Activated B cell treated with CpG ODN at 0.5 μM for 24 hours (primary cell): Measurements from ENCODE around the gene PGGT1B. TPM values are rescaled to one million over a fixed set of nuclear protein-coding genes. Genes with fewer than 3 reads are reported as not detected.
A peak's percentile ranks its signal among the peaks of the same experiment; 100 is the strongest.

Experiments
- ATAC-seq: fragments of 200-7000 bp; cut with Tn5 transposase; one replicate; pipeline ENCODE4 v1.10.0; 2021; ENCODE audit warnings: low read depth, mild to moderate bottlenecking, moderate library complexity
- CTCF ChIA-PET: fragments of 350-600 bp; sonication (Branson Sonifier 250); formaldehyde crosslinking; loops from one replicate; lab custom pipeline; 2021; ENCODE audit warnings: antibody characterized with exemption; lab: Charles Lee
- POLR2A ChIA-PET: fragments of 350-600 bp; sonication (Branson Sonifier 250); formaldehyde crosslinking; loops from one replicate; lab custom pipeline; 2021; ENCODE audit warnings: antibody characterized with exemption; lab: Charles Lee
- DNase-seq: peaks from one replicate; pipeline ENCODE4 v3.0.0; 2022
- H3K27ac Mint-ChIP-seq: one replicate; pipeline ENCODE4 v1.8.0; 2020; ENCODE audit warnings: mixed read lengths
- H3K27me3 Mint-ChIP-seq: one replicate; pipeline ENCODE4 v1.8.0; 2021; ENCODE audit warnings: mixed read lengths
- H3K36me3 Mint-ChIP-seq: one replicate; pipeline ENCODE4 v1.8.0; 2021; ENCODE audit warnings: low read depth, mixed read lengths
- H3K4me1 Mint-ChIP-seq: one replicate; pipeline ENCODE4 v1.8.0; 2021; ENCODE audit warnings: mixed read lengths
- H3K4me3 Mint-ChIP-seq: one replicate; pipeline ENCODE4 v1.8.0; 2020; ENCODE audit warnings: mild to moderate bottlenecking, mixed read lengths
- H3K9me3 Mint-ChIP-seq: one replicate; pipeline ENCODE4 v1.8.0; 2020; ENCODE audit warnings: mixed read lengths
- intact Hi-C: fragments of 100-400 bp; cut with micrococcal nuclease; formaldehyde crosslinking; loops from one replicate; pipeline ENCODE4 v1.15.1; 2024
- total RNA-seq: library from RNA; stranded (reverse); gene quantifications from 2 replicates; pipeline ENCODE4 v1.2.3, GENCODE V29; 2022
- TF ChIP-seq, protein P1 (sequence below): fragments of 200-600 bp; IDR thresholded peaks from one replicate; pipeline ENCODE4 v1.8.0; 2022; ENCODE audit warnings: antibody characterized with exemption, mild to moderate bottlenecking

The PGGT1B gene
- total RNA-seq, 1 donor from 2014 or later = 52.1 TPM

DNA sequence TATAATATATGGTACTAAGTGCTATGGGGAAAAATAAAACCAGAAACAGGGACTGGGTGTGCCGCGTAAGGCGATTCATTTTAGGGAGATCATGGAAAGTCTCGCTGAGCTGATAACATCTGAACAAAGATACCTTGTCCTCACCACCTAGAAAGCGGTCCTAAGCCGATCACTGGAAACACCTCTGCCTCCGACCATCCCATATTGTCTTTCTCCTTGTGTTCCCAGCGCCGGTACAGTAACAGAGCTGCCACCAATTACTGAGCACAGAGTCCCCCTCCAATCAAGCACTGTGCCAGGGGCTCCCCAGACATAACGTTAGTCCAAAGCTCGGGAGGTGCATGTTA is 33.1 kb upstream of the PGGT1B start:
- CTCF ChIA-PET = interaction anchor here (1.2 to 1.7 kb wide), 2 partner anchors 198 to 307 kb away, joined by 3 to 4 read pairs; partner anchors contain the start of gene TICAM2
- H3K27ac Mint-ChIP-seq = peak overlapping the region; percentile 47
- TF ChIP-seq, protein P1, sequence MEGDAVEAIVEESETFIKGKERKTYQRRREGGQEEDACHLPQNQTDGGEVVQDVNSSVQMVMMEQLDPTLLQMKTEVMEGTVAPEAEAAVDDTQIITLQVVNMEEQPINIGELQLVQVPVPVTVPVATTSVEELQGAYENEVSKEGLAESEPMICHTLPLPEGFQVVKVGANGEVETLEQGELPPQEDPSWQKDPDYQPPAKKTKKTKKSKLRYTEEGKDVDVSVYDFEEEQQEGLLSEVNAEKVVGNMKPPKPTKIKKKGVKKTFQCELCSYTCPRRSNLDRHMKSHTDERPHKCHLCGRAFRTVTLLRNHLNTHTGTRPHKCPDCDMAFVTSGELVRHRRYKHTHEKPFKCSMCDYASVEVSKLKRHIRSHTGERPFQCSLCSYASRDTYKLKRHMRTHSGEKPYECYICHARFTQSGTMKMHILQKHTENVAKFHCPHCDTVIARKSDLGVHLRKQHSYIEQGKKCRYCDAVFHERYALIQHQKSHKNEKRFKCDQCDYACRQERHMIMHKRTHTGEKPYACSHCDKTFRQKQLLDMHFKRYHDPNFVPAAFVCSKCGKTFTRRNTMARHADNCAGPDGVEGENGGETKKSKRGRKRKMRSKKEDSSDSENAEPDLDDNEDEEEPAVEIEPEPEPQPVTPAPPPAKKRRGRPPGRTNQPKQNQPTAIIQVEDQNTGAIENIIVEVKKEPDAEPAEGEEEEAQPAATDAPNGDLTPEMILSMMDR = no peak

DNA sequence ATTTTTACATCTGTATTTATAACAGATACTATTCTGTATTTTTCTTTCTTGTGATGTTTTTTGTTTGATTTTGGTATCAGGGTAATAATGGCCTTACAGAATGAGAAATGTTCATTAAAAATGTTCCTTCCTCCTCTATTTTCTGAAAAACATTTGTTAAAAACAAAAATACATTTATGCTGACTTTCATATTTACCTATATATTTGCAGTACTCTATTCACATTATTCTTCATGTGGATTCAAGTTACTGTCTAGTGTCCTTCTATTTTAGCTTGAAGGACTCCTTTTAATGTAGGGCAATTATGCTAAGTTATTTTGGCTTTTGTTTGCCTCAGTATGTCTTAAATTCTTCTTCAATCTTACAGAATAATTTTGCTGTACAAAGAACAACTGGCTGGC is 28.7 kb upstream of the PGGT1B start:
- ATAC-seq (no peak), DNase-seq (no peak)
- TF ChIP-seq, protein P1 = no peak
- H3K4me1 Mint-ChIP-seq = peaks cover 11% of the 10 kb centered on the region
- H3K4me3 Mint-ChIP-seq = no peak overlapping the region
- no peaks in the 10 kb centered on the region for H3K27me3 Mint-ChIP-seq
- ChIA-PET CTCF (no interaction called here), POLR2A (no interaction called here)
- peaks cover 4% of the 10 kb centered on the region for H3K9me3 Mint-ChIP-seq
- peaks cover 4% of the 10 kb centered on the region for H3K36me3 Mint-ChIP-seq
- intact Hi-C loops = no loop called here
- no peak overlapping the region for H3K27ac Mint-ChIP-seq

More for the DNA sequence above, 33.1 kb upstream of the PGGT1B start:
- H3K27me3 Mint-ChIP-seq = no peaks in the 10 kb centered on the region
- H3K36me3 Mint-ChIP-seq = peaks cover 4% of the 10 kb centered on the region
- ATAC-seq = peak; percentile 15
- POLR2A ChIA-PET = interaction anchor here (0.6 to 2.1 kb wide), 16 partner anchors 19 to 329 kb away, joined by 3 to 10 read pairs (median 3); partner anchors contain the start of gene FEM1C
- H3K4me3 Mint-ChIP-seq = peak overlapping the region; percentile 85
- H3K9me3 Mint-ChIP-seq = peaks cover 4% of the 10 kb centered on the region
- peaks cover 13% of the 10 kb centered on the region for H3K4me1 Mint-ChIP-seq
- intact Hi-C loops = loop anchor here (1.0 to 5.0 kb wide), 7 partner anchors 21 to 547 kb away; partner anchors contain the start of genes AP3S1, ATG12, FEM1C and PGGT1B
- DNase-seq = no peak

- CTCF ChIA-PET = no interaction called here
Observed at GRCh38 chr5:115289104-115289503, 26.4 kb upstream of the PGGT1B start.

GRCh38 chr5:115284021-115284420 is 21.3 kb upstream of the PGGT1B start:
- Mint-ChIP-seq H3K4me1 (peaks cover 2% of the 10 kb centered on the region), H3K27me3 (no peaks in the 10 kb centered on the region), H3K4me3 (no peak overlapping the region), H3K36me3 (no peaks in the 10 kb centered on the region), H3K27ac (no peak overlapping the region), H3K9me3 (no peaks in the 10 kb centered on the region)
- ATAC-seq = no peak
- no peak for DNase-seq
- ChIA-PET POLR2A (no interaction called here), CTCF (no interaction called here)
- intact Hi-C loops = no loop called here
- TF ChIP-seq, protein P1 = no peak

More at GRCh38 chr5:115289104-115289503, 26.4 kb upstream of the PGGT1B start:
- Mint-ChIP-seq H3K4me3 (no peak overlapping the region), H3K4me1 (peaks cover 2% of the 10 kb centered on the region), H3K36me3 (peaks cover 4% of the 10 kb centered on the region), H3K27ac (no peak overlapping the region), H3K27me3 (no peaks in the 10 kb centered on the region), H3K9me3 (peaks cover 4% of the 10 kb centered on the region)
- intact Hi-C loops = no loop called here
- ATAC-seq (no peak), DNase-seq (no peak)
- POLR2A ChIA-PET = no interaction called here
- TF ChIP-seq, protein P1 = no peak

DNA sequence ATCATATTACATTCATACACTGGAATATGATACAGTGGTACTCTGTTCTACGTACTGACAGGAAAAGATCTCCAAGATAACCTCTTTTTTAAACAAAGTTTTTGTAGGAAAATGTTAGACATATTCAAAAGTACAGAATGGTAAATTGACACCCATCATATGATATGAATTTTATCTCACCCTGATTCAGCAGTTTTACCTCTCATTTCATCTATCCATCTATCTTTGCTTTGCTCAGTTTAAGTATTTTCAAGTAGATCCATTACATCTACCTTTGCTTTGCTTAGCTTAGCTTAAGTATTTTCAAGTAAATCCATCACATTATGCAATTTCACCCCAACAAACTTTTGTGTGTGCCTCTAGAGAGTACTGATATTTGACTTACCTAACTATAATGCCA is 19.5 kb upstream of the PGGT1B start:
- no peak overlapping the region for H3K4me3 Mint-ChIP-seq
- no peaks in the 10 kb centered on the region for H3K27me3 Mint-ChIP-seq
- ATAC-seq = no peak
- ChIA-PET CTCF (no interaction called here), POLR2A (no interaction called here)
- TF ChIP-seq, protein P1 = no peak
- no peaks in the 10 kb centered on the region for H3K36me3 Mint-ChIP-seq
- H3K9me3 Mint-ChIP-seq = no peaks in the 10 kb centered on the region
- no peak for DNase-seq
- H3K4me1 Mint-ChIP-seq = peaks cover 2% of the 10 kb centered on the region
- intact Hi-C loops = no loop called here
- no peak overlapping the region for H3K27ac Mint-ChIP-seq
